BJ (cell line): Measurements from ENCODE around the gene SRP9. TPM values are rescaled to one million over a fixed set of nuclear protein-coding genes. Genes with fewer than 3 reads are reported as not detected.
"Not testable (repeated sequence)": the region's sequence is repeated elsewhere in the genome, so short reads cannot be mapped to it uniquely, and the experiment has no call there.

Experiments used
- CTCF ChIA-PET: fragments of 350-600 bp; formaldehyde crosslinking; extraction: SDS; loops from one replicate; lab custom pipeline; 2021; ENCODE audit warnings: antibody characterized with exemption, inconsistent platforms; lab: Yijun Ruan, JAX
- POLR2A ChIA-PET: fragments of 300-600 bp; sonication (Branson Sonifier 250); formaldehyde crosslinking; extraction: SDS; loops from one replicate; lab custom pipeline; 2021; ENCODE audit warnings: antibody characterized with exemption; lab: Charles Lee
- DNase-seq: peaks from one replicate; pipeline ENCODE4 v3.0.0-alpha.2; 2011; ENCODE audit warnings: low read depth
- H3K27me3 ChIP-seq: 2 replicates; pipeline ENCODE4 v1.6.0; 2011; ENCODE audit warnings: low read length; ENCODE audit not compliant: control insufficient read depth, insufficient read depth
- H3K36me3 ChIP-seq: 2 replicates; pipeline ENCODE4 v1.5.1; 2011; ENCODE audit warnings: low read length; ENCODE audit not compliant: control insufficient read depth, insufficient read depth
- H3K4me3 ChIP-seq: 2 replicates; pipeline ENCODE4 v1.5.1; 2011; ENCODE audit warnings: low read depth, mild to moderate bottlenecking, control low read depth, low read length
- polyA plus RNA-seq: library from polyadenylated mRNA; depleted of rRNA; stranded (reverse); fragments of >200 nt; gene quantifications from 2 replicates; pipeline ENCODE4 v1.2.3, GENCODE V29; 2011
- TF ChIP-seq, protein P1 (sequence below): IDR thresholded peaks from 2 replicates; pipeline ENCODE4 v1.5.1; 2011; ENCODE audit warnings: low read depth, mild to moderate bottlenecking, control low read depth, inconsistent platforms, low read length, moderate library complexity; ENCODE audit not compliant: insufficient read depth

SRP9 gene
- polyA plus RNA-seq, 1 experiment, result 250 TPM

DNA sequence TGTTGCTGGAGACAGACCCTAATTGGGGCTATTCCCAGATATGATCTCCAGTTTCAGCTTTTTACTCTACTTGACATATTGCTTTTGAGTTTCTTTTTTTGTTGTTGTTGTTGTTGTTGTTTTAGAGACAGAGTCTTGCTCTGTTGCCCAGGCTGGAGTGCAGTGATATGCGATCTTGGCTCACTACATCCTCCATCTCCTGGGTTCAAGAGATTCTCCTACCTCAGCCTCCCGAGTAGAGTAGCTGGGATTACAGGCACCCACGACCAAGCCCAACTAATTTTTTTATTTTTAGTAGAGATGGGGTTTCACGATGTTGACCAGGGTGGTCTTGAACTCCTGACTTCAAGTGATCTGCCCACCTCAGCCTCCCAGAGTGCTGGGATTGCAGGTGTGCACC, 1.3 kb upstream of the SRP9 start:
- DNase-seq, result no peak
- ChIA-PET CTCF (interaction anchor here (0.7 to 6.3 kb wide), 8 partner anchors 34 to 301 kb away, joined by 3 to 62 read pairs (median 3); partner anchors contain the start of genes EPHX1 and TMEM63A), POLR2A (no interaction called here)
- TF ChIP-seq, protein P1, sequence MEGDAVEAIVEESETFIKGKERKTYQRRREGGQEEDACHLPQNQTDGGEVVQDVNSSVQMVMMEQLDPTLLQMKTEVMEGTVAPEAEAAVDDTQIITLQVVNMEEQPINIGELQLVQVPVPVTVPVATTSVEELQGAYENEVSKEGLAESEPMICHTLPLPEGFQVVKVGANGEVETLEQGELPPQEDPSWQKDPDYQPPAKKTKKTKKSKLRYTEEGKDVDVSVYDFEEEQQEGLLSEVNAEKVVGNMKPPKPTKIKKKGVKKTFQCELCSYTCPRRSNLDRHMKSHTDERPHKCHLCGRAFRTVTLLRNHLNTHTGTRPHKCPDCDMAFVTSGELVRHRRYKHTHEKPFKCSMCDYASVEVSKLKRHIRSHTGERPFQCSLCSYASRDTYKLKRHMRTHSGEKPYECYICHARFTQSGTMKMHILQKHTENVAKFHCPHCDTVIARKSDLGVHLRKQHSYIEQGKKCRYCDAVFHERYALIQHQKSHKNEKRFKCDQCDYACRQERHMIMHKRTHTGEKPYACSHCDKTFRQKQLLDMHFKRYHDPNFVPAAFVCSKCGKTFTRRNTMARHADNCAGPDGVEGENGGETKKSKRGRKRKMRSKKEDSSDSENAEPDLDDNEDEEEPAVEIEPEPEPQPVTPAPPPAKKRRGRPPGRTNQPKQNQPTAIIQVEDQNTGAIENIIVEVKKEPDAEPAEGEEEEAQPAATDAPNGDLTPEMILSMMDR, result no peak
- H3K27me3 ChIP-seq, result no peaks in the 10 kb centered on the region
- no peaks in the 10 kb centered on the region for H3K36me3 ChIP-seq
- H3K4me3 ChIP-seq, result no peak overlapping the region

DNA sequence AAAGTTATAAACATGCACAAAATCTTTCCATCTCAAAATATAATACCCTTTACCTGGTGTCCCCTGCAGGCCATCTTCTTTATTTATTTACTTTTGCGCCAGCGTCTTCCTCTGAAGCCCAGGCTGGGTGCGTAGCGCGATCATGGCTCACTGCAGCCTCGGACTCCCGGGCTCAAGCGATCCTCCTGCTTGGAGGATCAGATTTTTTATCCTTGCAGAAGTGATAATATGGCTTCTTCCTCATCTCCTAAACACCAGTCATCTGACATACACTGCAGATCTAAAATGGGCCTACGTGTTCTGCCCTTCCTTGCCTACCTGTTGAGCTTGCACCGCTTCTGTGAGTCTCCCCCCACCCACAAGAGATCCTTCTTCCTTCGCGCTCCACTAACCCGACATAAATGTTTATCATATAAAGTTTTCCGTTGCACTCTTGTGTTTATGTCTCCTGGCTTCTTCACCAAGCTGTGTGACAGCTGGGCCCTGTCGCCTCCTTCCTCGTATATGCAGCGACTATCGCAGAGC, 506 bp upstream of the SRP9 start:
- no peak for DNase-seq
- no peaks in the 10 kb centered on the region for H3K36me3 ChIP-seq
- POLR2A ChIA-PET, result interaction anchor here (0.6 to 1.5 kb wide), 3 partner anchors 14 to 259 kb away, joined by 3 to 11 read pairs (median 3); no protein-coding TSS in a partner anchor
- peak overlapping the region; percentile 87 for H3K4me3 ChIP-seq
- no peaks in the 10 kb centered on the region for H3K27me3 ChIP-seq
- TF ChIP-seq, protein P1, result no peak
- CTCF ChIA-PET, result interaction anchor here (0.6 to 6.3 kb wide), 40 partner anchors 8 to 304 kb away, joined by 3 to 62 read pairs (median 4); partner anchors contain the start of genes ENAH, LEFTY2 and TMEM63A

DNA sequence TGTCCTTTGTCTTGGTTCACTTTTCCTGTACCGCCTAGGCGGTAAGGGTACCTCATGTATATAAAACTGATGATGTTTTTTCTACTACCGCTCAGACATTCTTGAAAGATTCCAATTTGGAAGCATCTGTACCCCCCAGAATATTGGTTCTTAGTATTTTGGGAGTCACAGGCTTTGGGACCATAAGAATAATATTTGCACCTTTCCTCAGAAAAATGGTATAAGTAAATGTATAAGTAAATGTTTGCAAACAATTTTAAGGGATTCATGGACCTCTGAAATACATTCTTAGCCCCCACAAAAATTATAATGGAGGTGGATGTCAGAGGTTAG, 677 bp downstream of the SRP9 start:
- ChIA-PET POLR2A (interaction anchor here (0.6 to 1.5 kb wide), 3 partner anchors 122 to 296 kb away, joined by 3 read pairs; no protein-coding TSS in a partner anchor), CTCF (interaction anchor here (0.8 to 6.3 kb wide), 25 partner anchors 9 to 305 kb away, joined by 3 to 62 read pairs (median 5); partner anchors contain the start of genes LEFTY2 and TMEM63A)
- TF ChIP-seq, protein P1, result no peak
- Histone ChIP-seq H3K4me3 (peak overlapping the region; percentile 87), H3K36me3 (no peaks in the 10 kb centered on the region), H3K27me3 (no peaks in the 10 kb centered on the region)
- DNase-seq, result no peak

DNA sequence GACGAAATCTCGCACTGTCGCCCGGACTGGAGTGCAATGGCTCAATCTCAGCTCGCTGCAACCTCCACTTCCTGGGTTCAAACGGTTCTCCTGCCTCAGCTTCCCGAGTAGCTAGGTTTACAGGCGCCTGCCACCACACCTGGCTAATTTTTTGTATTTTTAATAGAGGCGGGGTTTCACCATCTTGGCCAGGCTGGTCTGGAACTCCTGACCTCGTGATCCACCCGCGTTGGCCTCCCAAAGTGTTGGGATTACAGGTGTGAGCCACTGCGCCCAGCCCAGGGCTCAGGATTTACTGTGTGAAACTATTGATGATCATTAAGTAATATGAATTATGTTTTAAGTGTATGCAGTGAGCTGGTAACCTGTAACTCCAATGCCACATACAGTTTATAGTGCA, 1.5 kb downstream of the SRP9 start:
- H3K27me3 ChIP-seq, DNase-seq, H3K36me3 ChIP-seq, POLR2A ChIA-PET: not testable (repeated sequence)
- CTCF ChIA-PET, result interaction anchor here (0.7 to 6.3 kb wide), 5 partner anchors 10 to 303 kb away, joined by 3 to 62 read pairs (median 11); no protein-coding TSS in a partner anchor
- H3K4me3 ChIP-seq, result peak overlapping the region; percentile 87

DNA sequence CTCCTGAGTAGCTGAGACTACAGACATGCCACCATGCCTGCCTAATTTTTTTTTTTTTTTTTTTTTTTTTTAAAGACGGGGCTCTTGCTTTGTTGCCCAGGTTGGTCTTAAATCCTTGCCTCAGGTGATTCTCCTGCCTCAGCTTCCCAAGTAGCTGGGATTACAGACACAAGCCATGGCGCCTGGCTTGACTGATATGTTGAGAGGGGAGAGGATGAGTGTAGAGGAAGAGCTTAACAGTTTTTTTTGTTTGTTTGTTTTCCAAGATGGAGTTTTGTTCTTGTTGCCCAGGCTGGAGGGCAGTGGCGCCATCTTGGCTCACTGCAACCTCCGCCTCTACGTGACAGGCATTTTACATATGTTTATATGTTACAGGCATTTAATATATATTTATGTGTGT, 2.5 kb downstream of the SRP9 start:
- POLR2A ChIA-PET, result no interaction called here
- CTCF ChIA-PET, result interaction anchor here (2.1 to 6.3 kb wide), 2 partner anchors 103 to 304 kb away, joined by 4 to 62 read pairs; no protein-coding TSS in a partner anchor
- TF ChIP-seq, protein P1, result no peak
- DNase-seq, result no peak
- no peaks in the 10 kb centered on the region for H3K36me3 ChIP-seq
- H3K27me3 ChIP-seq, result no peaks in the 10 kb centered on the region
- no peak overlapping the region for H3K4me3 ChIP-seq

DNA sequence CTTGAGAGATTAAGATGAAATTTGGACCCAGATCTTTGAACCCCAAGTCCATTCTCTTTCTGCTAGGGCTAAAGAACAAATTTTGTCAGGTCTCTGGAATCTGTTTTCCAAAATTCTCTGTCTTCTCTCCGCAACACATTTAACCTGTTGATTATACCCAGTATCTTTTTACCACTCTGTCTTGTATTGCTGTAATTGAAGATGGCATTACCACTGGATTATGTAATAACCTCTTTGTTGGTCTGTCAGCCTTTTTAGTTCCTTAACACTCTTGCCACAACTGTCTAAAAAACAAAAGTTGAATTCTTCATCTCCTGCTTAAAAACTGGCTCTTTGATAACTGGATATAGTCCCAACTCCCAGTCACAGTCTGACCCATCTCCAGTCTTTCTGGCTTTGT, 3.0 kb downstream of the SRP9 start:
- no peaks in the 10 kb centered on the region for H3K27me3 ChIP-seq
- POLR2A ChIA-PET, result no interaction called here

DNA sequence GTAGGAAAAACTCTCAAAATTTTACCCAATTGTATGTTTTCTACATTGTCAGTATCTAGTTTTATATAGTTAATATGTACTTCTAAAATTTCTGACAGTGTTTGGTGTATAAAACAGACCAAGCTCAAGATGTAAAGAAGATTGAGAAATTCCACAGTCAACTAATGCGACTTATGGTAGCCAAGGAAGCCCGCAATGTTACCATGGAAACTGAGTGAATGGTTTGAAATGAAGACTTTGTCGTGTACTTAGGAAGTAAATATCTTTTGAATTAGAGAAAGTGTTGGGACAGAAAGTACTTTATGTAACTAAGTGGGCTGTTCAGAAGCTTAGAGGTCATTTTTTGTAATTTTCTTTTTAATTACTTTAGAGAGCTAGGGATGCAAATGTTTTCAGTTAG, 11.5 kb downstream of the SRP9 start:
- H3K27me3 ChIP-seq, DNase-seq, POLR2A ChIA-PET, H3K4me3 ChIP-seq: not testable (repeated sequence)
- CTCF ChIA-PET, result interaction anchor here (3.3 kb wide), 1 partner anchor 11 kb away, joined by 11 read pairs; the partner anchor contains the start of gene SRP9
- H3K36me3 ChIP-seq, result peaks cover 12% of the 10 kb centered on the region

More for the DNA sequence above, 3.0 kb downstream of the SRP9 start:
- CTCF ChIA-PET, result interaction anchor here (2.1 to 6.3 kb wide), 2 partner anchors 103 to 305 kb away, joined by 4 to 62 read pairs; no protein-coding TSS in a partner anchor
- TF ChIP-seq, protein P1, result no peak
- Histone ChIP-seq H3K4me3 (no peak overlapping the region), H3K36me3 (no peaks in the 10 kb centered on the region)
- DNase-seq, result no peak
